Gastroesophageal sphincter (tissue), 3 donors: ENCODE results near the gene TMEFF2.

ENCODE experiments used
- CTCF ChIP-seq, 4 experiments: fragments of 200-600 bp in 2 of 4; fragments of 450-650 bp in 2 of 4; sonication (generic) in 1 of 4; IDR thresholded peaks; one replicate each; pipeline ENCODE4 v1.5.1; 2017 to 2019; ENCODE audit warnings: antibody characterized with exemption in 4 of 4, mild to moderate bottlenecking in 2 of 4, moderate library complexity in 2 of 4
- POLR2A ChIP-seq, 2 donors: fragments of 450-650 bp; IDR thresholded peaks; one replicate each; pipeline ENCODE4 v1.6.1; 2017; ENCODE audit warnings: antibody characterized with exemption in 2 of 2, mild to moderate bottlenecking in 2 of 2, moderate library complexity in 1 of 2
- POLR2AphosphoS5 ChIP-seq: sonication (generic); formaldehyde crosslinking; IDR thresholded peaks from one replicate; pipeline ENCODE4 v1.6.1; 2017; ENCODE audit warnings: antibody characterized with exemption

- TF ChIP-seq CTCF (IDR thresholded peaks at IDR 0.05) (no peak), POLR2AphosphoS5 (no peak), POLR2A (IDR thresholded peaks at IDR 0.05) (no peak)
Observed at GRCh38 chr2:191961556-191961955, 233.2 kb downstream of the TMEFF2 start.
